Measurements from ENCODE around the gene REPIN1. TPM values are rescaled to one million over a fixed set of nuclear protein-coding genes. Genes with fewer than 3 reads are reported as not detected.

REPIN1 gene
- polyA plus RNA-seq, 1 donor, result 80.7 TPM

- DNase-seq, result no peak
These were observed 34.5 kb upstream of the REPIN1 start for GRCh38 chr7:150334108-150334507.

GRCh38 chr7:150335108-150335773, 33.4 kb upstream of the REPIN1 start:
- DNase-seq, result no peak

- no peak for DNase-seq
These were observed 32.9 kb upstream of the REPIN1 start for GRCh38 chr7:150335774-150336112.

GRCh38 chr7:150336746-150337145, 31.9 kb upstream of the REPIN1 start:
- DNase-seq, result no peak

- DNase-seq, result no peak
These were observed 31.4 kb upstream of the REPIN1 start for GRCh38 chr7:150337179-150337578.

- no peak for DNase-seq
These were observed 31.0 kb upstream of the REPIN1 start for GRCh38 chr7:150337659-150338081.

GRCh38 chr7:150338166-150338829, 30.3 kb upstream of the REPIN1 start:
- no peak for DNase-seq

- DNase-seq, result no peak
These were observed 29.2 kb upstream of the REPIN1 start for GRCh38 chr7:150339409-150339809.

GRCh38 chr7:150340024-150340749, 28.4 kb upstream of the REPIN1 start:
- no peak for DNase-seq

- DNase-seq, result no peak
These were observed 27.8 kb upstream of the REPIN1 start for GRCh38 chr7:150340875-150341262.

- DNase-seq, result no peak
These were observed 27.1 kb upstream of the REPIN1 start, which contains the start of gene RARRES2 for GRCh38 chr7:150341263-150342120. Gene RARRES2 (minus strand): TSS chr7:150341629. CDS start chr7:150340609, 1,020 bp downstream.

- no peak for DNase-seq
These were observed 26.6 kb upstream of the REPIN1 start for GRCh38 chr7:150342121-150342408.

- no peak for DNase-seq
These were observed 25.4 kb upstream of the REPIN1 start for GRCh38 chr7:150343225-150343624.

- DNase-seq, result no peak
These were observed 24.3 kb upstream of the REPIN1 start for GRCh38 chr7:150344299-150344698.

GRCh38 chr7:150345012-150345411, 23.6 kb upstream of the REPIN1 start:
- DNase-seq, result no peak

GRCh38 chr7:150346922-150347321, 21.7 kb upstream of the REPIN1 start:
- no peak for DNase-seq

- DNase-seq, result no peak
These were observed 16.9 kb upstream of the REPIN1 start for GRCh38 chr7:150351587-150352194.

- no peak for DNase-seq
These were observed 13.0 kb upstream of the REPIN1 start for GRCh38 chr7:150355666-150356059.

- no peak for DNase-seq
These were observed 12.2 kb upstream of the REPIN1 start for GRCh38 chr7:150356265-150356897.

GRCh38 chr7:150357270-150357669, 11.4 kb upstream of the REPIN1 start:
- no peak for DNase-seq

GRCh38 chr7:150357771-150358427, 10.7 kb upstream of the REPIN1 start:
- no peak for DNase-seq
